ENCODE data around the gene EGR2. TPM values are rescaled to one million over a fixed set of nuclear protein-coding genes. Genes with fewer than 3 reads are reported as not detected.

The EGR2 gene
- total RNA-seq, 1 donor from 2014 or later = 9.4 TPM

DNA sequence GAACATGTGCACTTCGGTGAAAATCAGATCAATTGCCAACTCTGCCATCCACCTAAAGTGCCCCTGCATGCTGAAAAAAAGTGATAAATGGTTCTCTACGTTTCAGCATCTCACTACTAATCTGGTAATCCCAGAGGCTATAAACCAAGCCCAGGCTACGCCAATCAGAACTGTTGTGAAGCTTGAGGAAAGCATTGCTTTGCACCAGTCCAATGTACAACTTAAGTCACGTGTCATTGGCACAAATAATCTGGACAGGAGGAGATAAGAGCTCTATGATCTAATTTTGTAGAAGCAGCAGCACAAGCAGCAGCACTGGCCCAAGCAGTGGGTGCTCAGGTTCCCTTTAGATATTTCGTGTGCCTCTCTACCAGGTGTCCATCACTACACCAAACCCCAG lies 4.4 kb upstream of the EGR2 start:
- Mint-ChIP-seq H3K4me1 (peaks cover 24% of the 10 kb centered on the region), H3K9me3 (no peaks in the 10 kb centered on the region), H3K36me3 (ENCODE audit: low read depth) (peaks cover 9% of the 10 kb centered on the region), H3K27ac (no peak overlapping the region), H3K4me3 (no peak overlapping the region), H3K27me3 (peaks cover 8% of the 10 kb centered on the region)
- ATAC-seq (ENCODE audit: low read depth) (no peak), DNase-seq (no peak)
- TF ChIP-seq, protein P1, sequence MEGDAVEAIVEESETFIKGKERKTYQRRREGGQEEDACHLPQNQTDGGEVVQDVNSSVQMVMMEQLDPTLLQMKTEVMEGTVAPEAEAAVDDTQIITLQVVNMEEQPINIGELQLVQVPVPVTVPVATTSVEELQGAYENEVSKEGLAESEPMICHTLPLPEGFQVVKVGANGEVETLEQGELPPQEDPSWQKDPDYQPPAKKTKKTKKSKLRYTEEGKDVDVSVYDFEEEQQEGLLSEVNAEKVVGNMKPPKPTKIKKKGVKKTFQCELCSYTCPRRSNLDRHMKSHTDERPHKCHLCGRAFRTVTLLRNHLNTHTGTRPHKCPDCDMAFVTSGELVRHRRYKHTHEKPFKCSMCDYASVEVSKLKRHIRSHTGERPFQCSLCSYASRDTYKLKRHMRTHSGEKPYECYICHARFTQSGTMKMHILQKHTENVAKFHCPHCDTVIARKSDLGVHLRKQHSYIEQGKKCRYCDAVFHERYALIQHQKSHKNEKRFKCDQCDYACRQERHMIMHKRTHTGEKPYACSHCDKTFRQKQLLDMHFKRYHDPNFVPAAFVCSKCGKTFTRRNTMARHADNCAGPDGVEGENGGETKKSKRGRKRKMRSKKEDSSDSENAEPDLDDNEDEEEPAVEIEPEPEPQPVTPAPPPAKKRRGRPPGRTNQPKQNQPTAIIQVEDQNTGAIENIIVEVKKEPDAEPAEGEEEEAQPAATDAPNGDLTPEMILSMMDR (IDR thresholded peaks at IDR 0.05) = no peak
- ChIA-PET CTCF (interaction anchor here (10.6 kb wide), 1 partner anchor 209 kb away, joined by 171 read pairs; no protein-coding TSS in a partner anchor), POLR2A (no interaction called here)
- intact Hi-C loops (cut with micrococcal nuclease) = no loop called here

DNA sequence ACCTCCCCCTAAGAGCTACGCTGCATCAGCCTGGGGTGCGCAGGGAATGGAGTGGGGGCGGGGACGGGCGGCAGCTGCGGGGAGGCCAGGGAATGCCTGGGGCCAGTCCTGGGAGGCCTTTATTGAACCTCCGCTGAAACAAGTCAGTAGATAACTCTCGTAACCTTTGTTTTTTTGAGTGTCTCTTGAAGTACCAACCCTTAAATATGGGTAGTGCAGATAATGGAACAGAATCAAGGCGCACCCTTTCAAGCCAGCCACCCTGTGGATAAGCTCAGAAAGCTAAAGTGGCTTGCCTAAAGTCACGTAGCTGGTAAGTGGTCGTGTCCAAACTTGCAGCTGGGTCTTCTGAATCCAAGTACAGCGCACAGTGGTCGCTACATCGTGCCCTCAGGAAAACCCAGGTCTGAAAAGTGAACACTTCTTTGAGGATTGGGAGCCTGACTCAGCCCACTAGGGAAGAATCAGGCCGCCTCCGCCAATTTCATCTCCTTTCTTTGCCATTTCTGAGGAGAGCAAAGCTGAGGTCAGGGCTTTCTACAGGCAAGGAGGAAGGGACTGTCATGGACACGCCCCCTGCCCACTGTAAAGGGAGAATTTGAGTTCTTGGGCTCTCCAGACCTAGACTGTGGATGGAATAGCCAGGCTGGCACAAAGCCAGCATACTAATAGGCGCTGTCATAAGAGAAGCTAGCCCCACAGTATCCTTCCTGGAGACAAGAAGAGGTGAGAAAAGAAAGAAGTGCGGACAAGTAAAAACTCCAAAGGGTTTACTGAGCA lies 3.2 kb upstream of the EGR2 start:
- no peak overlapping the region for H3K27ac Mint-ChIP-seq
- CTCF ChIA-PET = interaction anchor here (1.1 to 10.6 kb wide), 15 partner anchors 12 to 902 kb away, joined by 3 to 171 read pairs (median 8); partner anchors contain the start of gene ADO
- H3K36me3 Mint-ChIP-seq (ENCODE audit: low read depth) = peaks cover 9% of the 10 kb centered on the region
- H3K9me3 Mint-ChIP-seq = no peaks in the 10 kb centered on the region
- peaks cover 35% of the 10 kb centered on the region for H3K4me1 Mint-ChIP-seq
- H3K4me3 Mint-ChIP-seq = peak overlapping the region; percentile 35
- DNase-seq (no peak), ATAC-seq (ENCODE audit: low read depth) (no peak)
- intact Hi-C loops (cut with micrococcal nuclease) = loop anchor here (2.0 to 10.0 kb wide), 7 partner anchors 362 to 1682 kb away; partner anchors contain the start of genes REEP3 and RTKN2
- POLR2A ChIA-PET = interaction anchor here (1.7 to 6.4 kb wide), 2 partner anchors 14 to 86 kb away, joined by 13 to 68 read pairs; partner anchors contain the start of gene ADO
- peaks cover 8% of the 10 kb centered on the region for H3K27me3 Mint-ChIP-seq
- TF ChIP-seq, protein P1 (IDR thresholded peaks at IDR 0.05) = no peak

DNA sequence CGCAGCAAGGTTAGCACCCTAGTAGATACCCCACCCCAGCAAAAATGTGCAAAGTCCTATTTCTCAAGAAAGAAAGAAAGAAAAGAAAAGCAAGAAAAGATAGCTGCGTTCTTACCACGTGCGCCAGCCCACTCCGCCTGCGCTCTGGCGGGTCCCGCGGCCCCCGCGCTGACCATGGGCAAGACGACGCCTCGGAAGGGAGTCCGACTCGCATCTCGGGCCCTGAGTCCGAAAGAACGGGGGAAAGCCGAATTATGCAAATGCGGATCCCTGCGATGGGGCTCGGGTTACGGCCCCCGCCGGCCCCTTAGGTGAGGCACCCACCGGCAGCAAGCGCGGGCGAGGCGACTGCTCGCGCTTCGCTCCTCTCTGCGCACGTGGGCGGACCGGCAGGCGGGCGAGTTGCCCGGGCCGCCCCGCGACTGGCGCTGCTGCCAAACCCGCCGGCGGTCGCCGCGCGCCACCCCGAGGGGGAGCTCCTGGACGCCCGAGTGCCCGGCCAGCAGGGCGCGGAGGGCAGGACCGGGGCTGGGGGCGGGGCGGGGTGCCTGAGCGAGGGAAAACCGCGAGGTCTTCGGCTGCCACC lies 2.4 kb upstream of the EGR2 start:
- peaks cover 8% of the 10 kb centered on the region for H3K27me3 Mint-ChIP-seq
- CTCF ChIA-PET = interaction anchor here (0.7 to 10.6 kb wide), 31 partner anchors 11 to 1683 kb away, joined by 3 to 171 read pairs (median 4); partner anchors contain the start of genes ADO and NRBF2

DNA sequence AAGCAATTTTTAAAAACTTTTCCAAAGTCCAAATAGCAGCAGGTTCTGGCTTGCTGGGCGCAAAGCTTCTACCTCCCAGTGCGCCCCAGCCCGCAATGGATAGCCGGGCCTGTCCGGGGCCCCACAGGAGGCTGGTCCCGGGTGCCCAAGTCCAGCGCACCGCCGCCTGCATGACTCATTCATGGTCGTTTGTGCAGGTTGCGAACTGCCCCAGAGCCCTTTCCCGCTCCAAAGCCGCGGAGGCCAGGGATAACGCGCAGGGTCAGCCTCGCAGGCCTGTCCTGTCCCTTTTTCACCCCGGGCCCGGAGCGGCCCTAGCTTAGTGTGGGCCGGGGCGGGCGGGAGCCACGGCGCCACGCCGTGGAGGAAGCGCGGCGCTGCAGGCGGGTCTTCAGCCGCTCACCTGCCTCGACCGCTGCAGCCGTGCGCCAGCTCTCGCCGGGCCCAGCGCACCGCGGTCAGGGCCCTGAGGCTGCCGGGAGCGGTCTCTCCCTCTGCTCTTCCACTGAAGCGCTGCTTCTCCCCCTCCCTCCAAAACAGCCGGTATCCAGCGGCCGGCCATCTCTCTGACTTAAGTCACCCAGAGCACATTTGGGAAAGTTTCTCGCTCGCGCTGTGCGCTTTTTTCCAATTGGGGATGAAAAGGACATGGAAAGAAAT lies 1.7 kb upstream of the EGR2 start:
- TF ChIP-seq, protein P1 (IDR thresholded peaks at IDR 0.05) = peak; percentile 62
- no peaks in the 10 kb centered on the region for H3K9me3 Mint-ChIP-seq
- H3K27ac Mint-ChIP-seq = peak overlapping the region; percentile 94
- peak overlapping the region; percentile 92 for H3K4me3 Mint-ChIP-seq
- CTCF ChIA-PET = interaction anchor here (0.6 to 10.6 kb wide), 35 partner anchors 12 to 1682 kb away, joined by 3 to 171 read pairs (median 4); partner anchors contain the start of genes ADO and NRBF2
- peaks cover 46% of the 10 kb centered on the region for H3K4me1 Mint-ChIP-seq
- DNase-seq (peak; percentile 75), ATAC-seq (ENCODE audit: low read depth) (peak; percentile 33)
- intact Hi-C loops (cut with micrococcal nuclease) = loop anchor here (1.0 to 10.0 kb wide), 19 partner anchors 75 to 1681 kb away; partner anchors contain the start of genes REEP3 and RTKN2
- peaks cover 11% of the 10 kb centered on the region for H3K36me3 Mint-ChIP-seq (ENCODE audit: low read depth)
- POLR2A ChIA-PET = interaction anchor here (0.6 to 6.4 kb wide), 12 partner anchors 11 to 569 kb away, joined by 3 to 68 read pairs (median 6); partner anchors contain the start of gene ADO
- H3K27me3 Mint-ChIP-seq = peaks cover 8% of the 10 kb centered on the region

More for the DNA sequence above, 2.4 kb upstream of the EGR2 start:
- DNase-seq (peak; percentile 58), ATAC-seq (ENCODE audit: low read depth) (no peak)
- intact Hi-C loops (cut with micrococcal nuclease) = loop anchor here (1.0 to 10.0 kb wide), 15 partner anchors 137 to 1681 kb away; partner anchors contain the start of genes REEP3 and RTKN2
- Mint-ChIP-seq H3K27ac (peak overlapping the region; percentile 68), H3K9me3 (no peaks in the 10 kb centered on the region), H3K4me3 (peak overlapping the region; percentile 92), H3K36me3 (ENCODE audit: low read depth) (peaks cover 11% of the 10 kb centered on the region), H3K4me1 (peaks cover 42% of the 10 kb centered on the region)
- TF ChIP-seq, protein P1 (IDR thresholded peaks at IDR 0.05) = no peak
- POLR2A ChIA-PET = interaction anchor here (1.4 to 6.4 kb wide), 6 partner anchors 13 to 208 kb away, joined by 5 to 68 read pairs (median 16); partner anchors contain the start of gene ADO
